CD4-positive, alpha-beta T cell (primary cell): Measurements from ENCODE around the gene ERC2. TPM values are rescaled to one million over a fixed set of nuclear protein-coding genes. Genes with fewer than 3 reads are reported as not detected.

Experiments
- ATAC-seq: fragments of 200-7000 bp; cut with Tn5 transposase; one replicate; pipeline ENCODE4 v1.10.0; 2022; ENCODE audit warnings: mild to moderate bottlenecking; ENCODE audit not compliant: poor library complexity
- CTCF ChIA-PET: fragments of 350-600 bp; sonication (Branson Sonifier 250); formaldehyde crosslinking; loops from one replicate; lab custom pipeline; 2021; ENCODE audit warnings: antibody characterized with exemption, inconsistent platforms; lab: Charles Lee
- POLR2A ChIA-PET: fragments of 350-600 bp; sonication (Branson Sonifier 250); formaldehyde crosslinking; loops from one replicate; lab custom pipeline; 2021; ENCODE audit warnings: antibody characterized with exemption, inconsistent platforms; lab: Charles Lee
- DNase-seq, 14 experiments: peaks; one replicate each; pipeline ENCODE4 v3.0.0-alpha.2; 2013 to 2020; ENCODE audit warnings: mixed read lengths in 2 of 14
- H3K27ac ChIP-seq, 2 donors: one replicate each; pipeline versions ENCODE4 v1.5.1 to v1.7.0; 2013; ENCODE audit warnings: low read length in 2 of 2, low read depth in 1 of 2, mild to moderate bottlenecking in 1 of 2
- H3K27me3 ChIP-seq, 2 experiments: 1 replicate in 1 of 2; 2 replicates in 1 of 2; pipeline versions ENCODE4 v1.6.1 to v1.7.0; 2013; ENCODE audit warnings: low read length in 2 of 2, control low read depth in 1 of 2, mild to moderate bottlenecking in 1 of 2, moderate library complexity in 1 of 2; ENCODE audit not compliant: insufficient read depth in 2 of 2, control insufficient read depth in 1 of 2
- H3K36me3 ChIP-seq: one replicate; pipeline ENCODE4 v1.6.1; 2013; ENCODE audit warnings: low read length, control low read depth; ENCODE audit not compliant: insufficient read depth
- H3K4me1 ChIP-seq: one replicate; pipeline ENCODE4 v1.6.1; 2013; ENCODE audit warnings: low read length, control low read depth; ENCODE audit not compliant: insufficient read depth
- H3K4me3 ChIP-seq: one replicate; pipeline ENCODE4 v1.5.1; 2013; ENCODE audit warnings: mild to moderate bottlenecking, low read length, moderate library complexity
- H3K9me3 ChIP-seq, 2 experiments: 1 replicate in 1 of 2; 2 replicates in 1 of 2; pipeline versions ENCODE4 v1.6.1 to v1.7.0; 2013; ENCODE audit warnings: low read length in 2 of 2, mild to moderate bottlenecking in 2 of 2, control low read depth in 1 of 2, moderate library complexity in 1 of 2; ENCODE audit not compliant: control insufficient read depth in 1 of 2, insufficient read depth in 1 of 2
- H3K27ac Mint-ChIP-seq: one replicate; pipeline ENCODE4 v1.8.0; 2020; ENCODE audit warnings: mixed read lengths
- H3K27me3 Mint-ChIP-seq: one replicate; pipeline ENCODE4 v1.8.0; 2021; ENCODE audit warnings: mixed read lengths
- H3K36me3 Mint-ChIP-seq: one replicate; pipeline ENCODE4 v1.8.0; 2021; ENCODE audit warnings: low read depth, mixed read lengths
- H3K4me1 Mint-ChIP-seq: one replicate; pipeline ENCODE4 v1.8.0; 2021; ENCODE audit warnings: low read depth, mixed read lengths
- H3K4me3 Mint-ChIP-seq: one replicate; pipeline ENCODE4 v1.8.0; 2020; ENCODE audit warnings: mild to moderate bottlenecking, mixed read lengths
- H3K9me3 Mint-ChIP-seq: one replicate; pipeline ENCODE4 v1.8.0; 2020; ENCODE audit warnings: mixed read lengths
- CTCF ChIP-seq: fragments of 200-600 bp; IDR thresholded peaks from one replicate; pipeline ENCODE4 v1.8.0; 2022; ENCODE audit warnings: antibody characterized with exemption, mild to moderate bottlenecking
- intact Hi-C, 2 experiments: fragments of 100-400 bp; cut with DNase I in 1 of 2; cut with micrococcal nuclease in 1 of 2; formaldehyde crosslinking; loops; one replicate each; pipeline versions ENCODE4 v1.15.1 to v1.9.0; 2023 to 2025; cut with DNase I, micrococcal nuclease
- total RNA-seq, 174 experiments: library from RNA in 2 of 174; stranded (reverse) in 2 of 174; gene quantifications; one replicate each; pipeline ENCODE4 v1.2.3 and lab custom pipeline; 2021 to 2026

ERC2 gene
- total RNA-seq, 2 experiments from 2014 or later = not detected

DNA sequence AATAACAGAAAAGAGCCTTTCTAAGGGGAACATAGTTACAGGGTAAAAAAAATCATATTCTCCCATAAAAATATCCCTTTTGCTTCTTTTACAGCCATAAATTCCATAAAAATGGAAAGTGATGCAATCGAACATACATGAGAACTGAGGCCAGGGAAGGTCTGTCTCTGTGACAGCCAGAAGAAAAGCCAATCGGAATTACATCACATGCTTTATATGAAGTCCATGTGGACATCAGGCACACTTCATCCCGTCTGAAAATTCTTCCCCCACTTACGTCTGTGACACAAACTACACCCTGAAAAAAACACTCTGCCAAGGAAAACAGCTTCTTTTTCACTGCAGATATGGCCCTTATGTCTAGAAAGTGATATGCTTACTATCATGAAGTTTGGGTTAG lies 323.5 kb downstream of the ERC2 start:
- DNase-seq = no peak
- peaks cover 10% of the 10 kb centered on the region for H3K27me3 Mint-ChIP-seq
- no peaks in the 10 kb centered on the region for H3K36me3 Mint-ChIP-seq
- intact Hi-C loops = no loop called here
- Histone ChIP-seq H3K27ac (no peak overlapping the region), H3K27me3 (no peaks in the 10 kb centered on the region), H3K4me3 (no peak overlapping the region), H3K36me3 (no peaks in the 10 kb centered on the region), H3K9me3 (no peaks in the 10 kb centered on the region), H3K4me1 (no peaks in the 10 kb centered on the region)
- CTCF ChIA-PET = no interaction called here
- POLR2A ChIA-PET = no interaction called here
- H3K4me1 Mint-ChIP-seq = no peaks in the 10 kb centered on the region
- H3K27ac Mint-ChIP-seq = no peak overlapping the region
- no peak for TF ChIP-seq CTCF
- H3K4me3 Mint-ChIP-seq = no peak overlapping the region
- H3K9me3 Mint-ChIP-seq = no peaks in the 10 kb centered on the region
- no peak for ATAC-seq

- TF ChIP-seq CTCF = no peak
Measured at GRCh38 chr3:56137415-56137814, 330.9 kb downstream of the ERC2 start.

DNA sequence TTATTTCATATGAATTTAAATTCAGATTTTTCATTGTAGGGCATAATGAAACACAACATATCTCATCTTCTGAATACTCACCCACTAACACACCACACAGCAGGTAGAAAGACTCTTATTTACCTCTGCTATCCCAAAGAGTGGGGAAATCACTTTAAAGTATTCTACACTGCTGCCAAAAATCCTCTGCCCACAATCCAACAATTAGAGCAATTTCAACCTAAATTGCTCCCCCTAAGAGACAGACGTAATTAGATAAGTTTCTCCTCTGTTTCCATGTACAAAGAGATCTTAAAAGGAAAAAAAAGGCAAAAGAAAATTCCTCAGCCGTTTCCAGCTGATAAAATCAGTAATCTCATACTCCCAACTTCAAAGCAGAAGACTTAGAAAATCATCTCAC lies 331.8 kb downstream of the ERC2 start:
- DNase-seq (no peak), ATAC-seq (no peak)
- Mint-ChIP-seq H3K4me3 (no peak overlapping the region), H3K36me3 (no peaks in the 10 kb centered on the region), H3K4me1 (no peaks in the 10 kb centered on the region), H3K27ac (no peak overlapping the region), H3K27me3 (no peaks in the 10 kb centered on the region), H3K9me3 (no peaks in the 10 kb centered on the region)
- ChIA-PET CTCF (interaction anchor here (0.6 kb wide), 1 partner anchor 93 kb away, joined by 3 read pairs; no protein-coding TSS in a partner anchor), POLR2A (no interaction called here)
- H3K36me3 ChIP-seq = no peaks in the 10 kb centered on the region
- H3K9me3 ChIP-seq = no peaks in the 10 kb centered on the region
- TF ChIP-seq CTCF = no peak
- H3K4me1 ChIP-seq = no peaks in the 10 kb centered on the region
- no peak overlapping the region for H3K4me3 ChIP-seq
- no peak overlapping the region for H3K27ac ChIP-seq
- no peaks in the 10 kb centered on the region for H3K27me3 ChIP-seq
- intact Hi-C loops = no loop called here

More at GRCh38 chr3:56137415-56137814, 330.9 kb downstream of the ERC2 start:
- Histone ChIP-seq H3K36me3 (no peaks in the 10 kb centered on the region), H3K27ac (no peak overlapping the region), H3K27me3 (no peaks in the 10 kb centered on the region), H3K4me1 (no peaks in the 10 kb centered on the region), H3K9me3 (no peaks in the 10 kb centered on the region), H3K4me3 (no peak overlapping the region)
- DNase-seq = no peak
- no peaks in the 10 kb centered on the region for H3K9me3 Mint-ChIP-seq
- POLR2A ChIA-PET = no interaction called here
- ATAC-seq = no peak
- H3K27me3 Mint-ChIP-seq = no peaks in the 10 kb centered on the region
- no peak overlapping the region for H3K27ac Mint-ChIP-seq
- intact Hi-C loops = no loop called here
- CTCF ChIA-PET = no interaction called here
- no peak overlapping the region for H3K4me3 Mint-ChIP-seq
- H3K4me1 Mint-ChIP-seq = no peaks in the 10 kb centered on the region
- H3K36me3 Mint-ChIP-seq = no peaks in the 10 kb centered on the region
